HG03025 (cell line): ENCODE results near the gene SLC13A2.

Experiments
- ATAC-seq: cut with Tn5 transposase; IDR thresholded peaks from one replicate; pipeline ENCODE4 v1.9.1; 2021; ENCODE audit warnings: mild to moderate bottlenecking, moderate library complexity; ENCODE audit not compliant: unreplicated experiment, low FRiP score

SLC13A2 gene

GRCh38 chr17:28491286-28491685 is 17.8 kb downstream of the SLC13A2 start:
- ATAC-seq: no peak

GRCh38 chr17:28491860-28492259 is 18.4 kb downstream of the SLC13A2 start:
- no peak for ATAC-seq

- no peak for ATAC-seq
Measured at GRCh38 chr17:28492352-28493310, 19.2 kb downstream of the SLC13A2 start.

- no peak for ATAC-seq
Measured at GRCh38 chr17:28493460-28493859, 20.0 kb downstream of the SLC13A2 start.

GRCh38 chr17:28494445-28495188 is 21.2 kb downstream of the SLC13A2 start:
- no peak for ATAC-seq

GRCh38 chr17:28495635-28496034 is 22.2 kb downstream of the SLC13A2 start:
- no peak for ATAC-seq

- ATAC-seq: no peak
Measured at GRCh38 chr17:28497931-28498330, 24.5 kb downstream of the SLC13A2 start.

GRCh38 chr17:28498652-28499363 is 25.4 kb downstream of the SLC13A2 start:
- no peak for ATAC-seq

GRCh38 chr17:28499364-28499664 is 25.9 kb downstream of the SLC13A2 start:
- no peak for ATAC-seq

GRCh38 chr17:28499684-28500357 is 26.4 kb downstream of the SLC13A2 start:
- ATAC-seq: no peak

- ATAC-seq: no peak
Measured at GRCh38 chr17:28500712-28501379, 27.4 kb downstream of the SLC13A2 start.

GRCh38 chr17:28501421-28502284 is 28.2 kb downstream of the SLC13A2 start:
- ATAC-seq: no peak

- ATAC-seq: no peak
Measured at GRCh38 chr17:28503420-28503819, 30.0 kb downstream of the SLC13A2 start.

- no peak for ATAC-seq
Measured at GRCh38 chr17:28505986-28506665, 32.7 kb downstream of the SLC13A2 start, which contains the start of gene FOXN1. Gene FOXN1, plus strand, starts transcription at chr17:28506348. Its CDS starts 17,622 bp downstream, at chr17:28523970.

- ATAC-seq: no peak
Measured at GRCh38 chr17:28506763-28507487, 33.5 kb downstream of the SLC13A2 start.

GRCh38 chr17:28507567-28508203 is 34.2 kb downstream of the SLC13A2 start:
- ATAC-seq: no peak

- no peak for ATAC-seq
Measured at GRCh38 chr17:28508211-28508724, 34.8 kb downstream of the SLC13A2 start.
